OCI-LY1 (cell line): ENCODE data around the gene KCNA10.

Experiments
- CTCF ChIP-seq: fragments of 200-600 bp; sonication (generic), shearing (Covaris generic); IDR thresholded peaks from 2 replicates; pipeline ENCODE4 v1.5.1; 2017; ENCODE audit warnings: mild to moderate bottlenecking, antibody characterized with exemption, low read length, moderate library complexity, mixed read lengths
- EZH2 ChIP-seq: fragments of 200-600 bp; sonication (generic), shearing (Covaris generic); IDR thresholded peaks from 2 replicates; pipeline ENCODE4 v1.8.0; 2017; ENCODE audit warnings: borderline replicate concordance, mixed run types, mild to moderate bottlenecking, antibody characterized with exemption, low read length, moderate library complexity, mixed read lengths

- TF ChIP-seq CTCF (no peak), EZH2 (no peak)
Measured at GRCh38 chr1:110566836-110567235, 47.9 kb upstream of the KCNA10 start.
